H7 (cell line): Measurements from ENCODE around the gene LBX2. TPM values are rescaled to one million over a fixed set of nuclear protein-coding genes. Genes with fewer than 3 reads are reported as not detected.

Source experiments
- DNase-seq: peaks from one replicate; pipeline ENCODE4 v3.0.0; 2012
- H3K27me3 ChIP-seq: 2 replicates; pipeline ENCODE4 v1.6.0; 2011; ENCODE audit warnings: mild to moderate bottlenecking, low read length; ENCODE audit not compliant: control insufficient read depth, insufficient read depth
- H3K36me3 ChIP-seq: replicated peaks from 2 replicates; pipeline ENCODE4 v1.5.1; 2011; ENCODE audit warnings: low read length; ENCODE audit not compliant: control insufficient read depth, insufficient read depth
- H3K4me3 ChIP-seq: 2 replicates; pipeline ENCODE4 v1.5.1; 2011; ENCODE audit warnings: low read depth, mild to moderate bottlenecking, control low read depth, low read length, moderate library complexity; ENCODE audit not compliant: insufficient read depth
- total RNA-seq: library from RNA; depleted of rRNA; stranded (reverse); fragments of >200 nt; shearing (Covaris generic); gene quantifications from 2 replicates; pipeline ENCODE4 v1.2.3, GENCODE V29; 2014; rRNA removed

Gene LBX2, protein sequence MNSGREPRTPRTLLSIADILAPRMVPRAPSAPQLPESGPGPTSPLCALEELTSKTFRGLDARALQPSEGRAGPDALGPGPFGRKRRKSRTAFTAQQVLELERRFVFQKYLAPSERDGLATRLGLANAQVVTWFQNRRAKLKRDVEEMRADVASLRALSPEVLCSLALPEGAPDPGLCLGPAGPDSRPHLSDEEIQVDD
- total RNA-seq, result 0.11 and 0.17 TPM in 2 replicates

DNA sequence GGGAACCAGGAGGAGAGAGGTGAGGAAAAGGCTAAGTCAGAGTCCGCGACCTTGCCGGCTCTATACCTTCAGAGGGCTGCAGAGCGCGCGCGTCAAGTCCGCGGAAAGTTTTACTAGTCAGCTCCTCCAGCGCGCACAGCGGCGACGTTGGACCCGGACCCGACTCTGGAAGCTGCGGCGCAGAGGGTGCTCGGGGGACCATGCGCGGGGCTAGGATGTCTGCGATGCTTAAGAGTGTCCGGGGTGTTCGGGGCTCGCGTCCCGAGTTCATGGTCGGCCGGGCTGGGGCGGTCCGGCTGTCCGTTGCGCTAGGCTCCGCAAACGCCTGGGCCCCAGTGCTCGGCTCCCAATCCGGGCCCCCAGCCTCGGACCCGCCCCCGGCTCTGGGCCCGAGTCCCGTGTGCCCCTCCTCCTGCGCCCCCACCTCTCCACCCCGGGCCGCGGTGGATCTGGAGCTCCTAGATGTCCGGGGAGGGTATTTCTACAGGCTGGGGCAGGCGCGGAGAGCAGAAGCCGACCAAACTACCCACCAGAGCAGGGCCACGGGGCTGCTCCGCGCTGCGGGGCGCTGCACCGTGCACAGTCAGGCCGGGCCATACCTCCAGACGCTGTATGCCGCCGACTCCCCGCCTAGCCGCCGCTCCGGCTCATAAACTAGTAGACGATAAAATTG lies at the start of gene LBX2:
Gene LBX2, minus strand, starts transcription at position 337 of the 673 bp plus-strand sequence. Its CDS starts 66 bp downstream, at position 271.
- peak within 1 kb of the TSS; percentile 40 for H3K4me3 ChIP-seq
- DNase-seq, result peak; percentile 89
- H3K27me3 ChIP-seq, result peaks cover 92% of the 10 kb centered on the region
- H3K36me3 ChIP-seq, result no peaks in the 10 kb centered on the region

DNA sequence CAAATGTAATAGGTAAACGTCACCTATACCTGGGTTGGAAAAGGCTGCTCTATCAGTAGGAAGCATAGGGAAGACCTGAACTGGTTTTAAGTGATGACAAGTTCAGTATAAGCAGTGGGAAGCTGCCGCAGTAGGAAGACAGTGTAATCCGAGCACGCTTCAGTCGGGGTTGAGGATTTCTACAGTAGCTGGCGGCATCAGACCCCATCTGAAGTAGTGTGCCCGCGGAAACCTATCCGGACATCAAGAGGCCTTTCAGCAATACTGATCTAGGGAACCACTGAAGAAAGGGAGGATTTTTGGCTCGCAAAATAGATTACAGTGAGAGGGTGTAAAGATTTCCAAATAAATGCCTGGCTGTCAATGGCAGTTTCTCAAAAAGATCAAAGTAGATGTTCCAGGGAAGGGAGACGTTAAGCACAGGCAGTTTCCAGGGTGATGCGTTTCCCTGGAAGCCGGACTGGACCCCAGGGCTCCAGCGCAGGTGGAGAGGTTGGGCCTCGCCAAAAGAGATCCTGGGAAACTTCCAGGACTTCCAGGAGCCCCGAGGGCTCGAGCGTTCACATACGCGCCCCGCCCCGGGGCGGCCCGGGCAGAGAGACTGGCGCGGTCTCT lies 49.0 kb upstream of the LBX2 start:
- DNase-seq, result peak; percentile 76
- H3K36me3 ChIP-seq, result no peaks in the 10 kb centered on the region
- H3K27me3 ChIP-seq, result peaks cover 68% of the 10 kb centered on the region
- peak overlapping the region; percentile 64 for H3K4me3 ChIP-seq

DNA sequence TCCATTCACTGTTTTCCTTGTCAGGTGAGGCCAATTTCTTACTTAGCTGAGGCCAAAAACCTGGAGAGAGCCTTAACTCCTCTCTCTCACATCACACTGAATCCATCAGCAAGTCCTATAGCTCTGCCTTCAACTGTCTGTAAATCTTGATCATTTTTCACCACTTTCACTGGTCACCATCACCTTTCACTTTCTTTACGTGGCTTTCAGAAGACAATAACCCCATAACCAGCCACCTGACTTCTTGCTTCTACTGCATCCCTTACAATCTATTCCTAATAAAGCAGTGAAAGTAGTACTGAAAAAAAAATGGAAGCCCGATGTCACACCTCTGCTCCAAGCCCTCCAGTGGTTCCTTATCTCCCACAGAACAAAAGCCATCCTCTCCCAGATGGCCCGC lies 46.6 kb upstream of the LBX2 start:
- Histone ChIP-seq H3K27me3 (peaks cover 44% of the 10 kb centered on the region), H3K36me3 (no peaks in the 10 kb centered on the region), H3K4me3 (no peak overlapping the region)
- DNase-seq, result peak; percentile 18

DNA sequence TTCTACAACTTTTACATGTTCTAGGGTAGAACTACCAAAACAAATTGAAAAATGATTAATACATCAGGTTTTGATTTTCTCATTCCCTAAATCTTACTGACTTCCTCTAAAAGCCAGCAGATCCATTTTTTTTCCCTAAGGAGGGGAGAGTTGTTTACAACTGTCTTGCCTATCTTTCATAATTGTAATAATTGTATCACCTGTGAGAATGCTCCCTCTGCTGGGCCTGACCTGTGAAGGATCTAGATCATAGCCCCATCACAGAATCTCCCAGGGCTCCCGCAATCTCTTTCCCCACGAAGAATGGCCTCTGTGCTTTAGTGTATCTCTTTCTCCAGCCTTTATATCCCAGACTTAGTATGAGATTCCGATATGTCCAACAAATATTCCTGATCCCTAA lies 45.2 kb upstream of the LBX2 start:
- no peak for DNase-seq
- H3K36me3 ChIP-seq, result no peaks in the 10 kb centered on the region
- no peak overlapping the region for H3K4me3 ChIP-seq
- H3K27me3 ChIP-seq, result peaks cover 31% of the 10 kb centered on the region

DNA sequence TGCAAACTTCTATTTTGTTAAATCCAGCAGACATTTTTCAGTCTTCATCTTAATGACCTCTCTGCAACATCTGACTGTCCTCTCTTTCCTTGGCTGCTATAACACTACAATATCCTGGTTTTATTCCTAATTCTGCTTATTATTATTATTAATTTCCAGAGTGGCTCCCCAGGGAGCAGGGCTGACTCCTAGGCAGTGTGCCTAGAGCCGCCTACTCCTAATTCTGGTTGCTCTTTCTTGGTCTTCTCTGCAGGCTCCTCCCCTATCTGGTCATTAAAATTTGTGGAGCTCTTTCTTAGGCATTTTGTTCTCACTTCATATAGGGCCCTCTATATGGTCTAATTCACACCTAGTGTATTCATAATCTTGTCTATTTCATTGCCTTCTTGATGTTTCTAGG lies 43.6 kb upstream of the LBX2 start:
- Histone ChIP-seq H3K36me3 (no peaks in the 10 kb centered on the region), H3K4me3 (no peak overlapping the region), H3K27me3 (peaks cover 16% of the 10 kb centered on the region)
- DNase-seq, result no peak

DNA sequence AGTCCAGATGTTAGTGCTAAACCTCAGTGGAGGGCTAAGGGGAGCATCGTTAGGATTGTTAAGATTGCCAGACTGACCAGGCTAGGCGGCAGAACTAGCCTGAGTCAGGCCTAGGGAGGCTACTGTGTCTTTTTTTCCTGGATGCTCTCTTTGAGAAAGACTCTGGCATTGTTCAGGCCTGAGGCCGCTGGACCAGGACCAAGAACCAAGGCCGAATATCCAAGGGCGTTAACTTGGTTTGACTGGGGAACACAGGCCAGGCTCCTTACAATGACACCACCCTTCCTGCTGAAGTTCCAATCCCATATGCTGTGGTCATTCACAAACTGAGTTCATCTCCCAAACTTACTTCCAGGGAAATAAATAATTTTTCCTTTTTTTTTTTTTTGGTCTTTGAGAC lies 40.9 kb upstream of the LBX2 start:
- no peak for DNase-seq
- no peak overlapping the region for H3K4me3 ChIP-seq
- no peaks in the 10 kb centered on the region for H3K36me3 ChIP-seq
- no peaks in the 10 kb centered on the region; the same call in 1 of the 2 replicates for H3K27me3 ChIP-seq

DNA sequence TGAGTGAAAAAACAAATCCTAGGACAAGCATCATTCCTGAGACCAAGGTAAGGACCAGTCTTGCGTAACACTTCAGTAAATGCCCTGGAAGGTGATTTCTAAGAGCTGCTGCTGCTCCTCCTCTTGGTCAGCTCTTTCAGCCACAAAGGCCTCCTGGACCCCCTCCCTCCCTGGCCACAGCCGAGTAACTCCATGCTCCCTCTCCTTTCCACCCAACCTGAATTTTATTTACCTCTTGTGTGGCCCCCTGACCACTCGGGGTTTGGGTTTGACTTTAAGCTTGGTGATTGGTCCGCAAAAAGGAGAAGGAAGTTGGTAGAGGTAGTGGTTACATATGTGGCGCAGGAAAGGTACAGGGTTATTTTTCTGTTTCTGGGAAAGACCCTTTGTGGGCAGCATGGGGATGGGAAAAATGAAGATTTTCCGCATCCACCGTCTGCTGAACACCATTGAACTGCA lies 39.5 kb upstream of the LBX2 start:
- Histone ChIP-seq H3K4me3 (no peak overlapping the region), H3K27me3 (no peaks in the 10 kb centered on the region; the same call in 1 of the 2 replicates), H3K36me3 (no peaks in the 10 kb centered on the region)
- DNase-seq, result peak; percentile 53

DNA sequence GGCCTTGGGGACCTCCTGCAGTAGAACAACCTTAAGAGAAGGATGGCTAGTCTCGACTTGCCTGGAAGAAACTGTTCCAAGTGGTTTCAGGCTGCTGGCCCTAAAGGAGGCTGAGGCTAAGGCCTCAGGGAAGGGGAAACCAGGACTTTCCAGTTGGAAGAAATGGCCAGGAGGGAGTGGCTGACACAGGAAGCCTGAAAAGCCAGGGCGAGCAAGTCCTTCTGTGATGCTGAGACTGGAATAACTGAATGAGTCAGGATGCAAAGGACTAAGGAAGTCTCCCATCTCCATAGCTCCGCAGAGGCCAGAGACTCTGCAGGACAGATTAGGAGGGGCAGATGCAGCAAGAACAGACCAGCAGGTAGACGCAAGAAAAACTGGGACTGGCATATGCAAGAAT lies 37.7 kb upstream of the LBX2 start:
- no peaks in the 10 kb centered on the region; the same call in 1 of the 2 replicates for H3K27me3 ChIP-seq
- H3K4me3 ChIP-seq, result no peak overlapping the region
- peaks cover 4% of the 10 kb centered on the region for H3K36me3 ChIP-seq
- no peak for DNase-seq

DNA sequence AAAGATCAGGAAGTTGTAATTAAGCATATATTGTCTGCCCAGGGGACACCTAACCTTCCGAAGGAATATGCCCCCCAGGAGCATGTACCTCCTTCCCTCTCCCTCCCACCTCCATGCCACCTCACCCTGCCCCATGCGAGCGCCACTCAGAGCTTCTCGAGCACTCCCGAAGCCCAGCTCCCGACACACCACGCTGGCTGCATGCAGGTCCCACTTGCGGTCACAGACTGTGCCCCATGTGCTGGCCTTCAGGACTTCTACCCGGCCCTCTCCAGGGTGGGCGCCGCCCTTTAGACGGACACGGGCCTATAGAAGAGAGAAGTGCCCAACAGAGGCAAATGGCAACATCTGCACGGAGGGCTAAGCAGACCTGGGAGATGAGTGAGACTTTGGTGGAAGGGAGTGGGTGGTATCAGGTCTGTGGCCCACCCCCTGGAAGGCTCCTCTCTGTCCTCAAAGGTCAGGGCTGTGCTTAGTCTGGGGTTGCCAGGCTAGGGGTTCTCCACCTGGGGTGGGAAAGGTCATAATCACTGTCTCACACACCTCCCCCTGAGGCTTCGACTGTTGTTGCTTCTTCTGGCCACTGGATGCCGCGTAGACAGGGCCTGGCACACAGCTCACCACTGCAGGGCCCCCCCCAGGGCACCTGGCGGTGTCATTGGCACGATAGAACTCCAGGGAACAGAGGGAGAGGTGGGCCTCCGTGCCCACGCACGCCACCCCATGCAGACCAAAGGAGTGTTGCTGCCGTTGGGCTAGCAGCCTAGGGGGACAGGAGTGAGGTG lies 37.0 kb upstream of the LBX2 start:
- peak; percentile 33 for DNase-seq
- no peaks in the 10 kb centered on the region; the same call in 1 of the 2 replicates for H3K27me3 ChIP-seq
- H3K36me3 ChIP-seq, result peaks cover 6% of the 10 kb centered on the region
- no peak overlapping the region for H3K4me3 ChIP-seq

DNA sequence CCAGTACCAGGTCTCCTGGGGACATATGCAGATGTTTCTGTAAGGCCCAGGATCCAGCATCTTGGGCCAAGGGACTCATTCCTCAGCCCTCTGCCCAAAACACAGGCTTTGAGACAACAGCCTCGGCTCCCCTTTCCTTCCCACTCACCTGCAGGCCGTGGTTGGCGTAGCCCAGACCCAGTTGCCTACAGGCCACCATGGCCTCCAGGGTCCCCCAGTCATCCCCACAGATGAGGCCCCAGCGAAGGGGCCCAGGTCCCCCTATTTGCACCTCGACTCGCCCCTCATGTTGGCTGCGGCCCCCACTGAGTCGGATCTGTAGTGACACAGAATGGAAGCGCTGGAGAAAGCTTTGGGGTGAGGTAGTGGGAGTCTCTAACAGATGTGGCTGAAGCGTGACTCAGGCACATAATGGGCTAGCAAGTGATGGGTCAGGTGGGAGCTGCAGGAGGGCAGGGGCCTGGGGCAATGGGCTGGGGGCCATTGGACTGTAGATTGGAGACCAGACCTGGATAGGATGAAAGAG lies 36.1 kb upstream of the LBX2 start:
- Histone ChIP-seq H3K27me3 (peaks cover 5% of the 10 kb centered on the region; the same call in 1 of the 2 replicates), H3K4me3 (no peak overlapping the region), H3K36me3 (peaks cover 6% of the 10 kb centered on the region)
- DNase-seq, result no peak

DNA sequence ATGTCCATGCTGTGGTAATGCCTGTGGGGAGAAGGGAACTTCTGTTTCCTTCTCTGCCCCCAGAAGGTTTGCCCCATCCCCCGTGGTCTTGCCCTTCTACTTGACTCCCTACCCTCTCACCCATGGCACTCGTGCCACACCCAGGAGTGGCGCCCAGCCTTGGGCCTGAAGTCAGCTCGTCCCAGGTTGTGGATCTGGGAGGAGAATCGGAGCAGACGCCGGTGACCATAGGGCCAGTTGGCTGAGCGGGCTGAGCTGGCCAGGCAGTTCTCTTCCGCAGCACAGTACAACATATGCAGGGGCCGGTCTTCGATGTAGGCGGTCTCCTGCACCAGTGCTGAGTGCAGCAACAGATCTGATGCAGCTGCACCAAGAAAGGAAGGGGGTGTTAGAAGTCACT lies 35.0 kb upstream of the LBX2 start:
- H3K36me3 ChIP-seq, result peaks cover 6% of the 10 kb centered on the region
- no peak for DNase-seq
- H3K4me3 ChIP-seq, result no peak overlapping the region
- peaks cover 5% of the 10 kb centered on the region; the same call in 1 of the 2 replicates for H3K27me3 ChIP-seq

DNA sequence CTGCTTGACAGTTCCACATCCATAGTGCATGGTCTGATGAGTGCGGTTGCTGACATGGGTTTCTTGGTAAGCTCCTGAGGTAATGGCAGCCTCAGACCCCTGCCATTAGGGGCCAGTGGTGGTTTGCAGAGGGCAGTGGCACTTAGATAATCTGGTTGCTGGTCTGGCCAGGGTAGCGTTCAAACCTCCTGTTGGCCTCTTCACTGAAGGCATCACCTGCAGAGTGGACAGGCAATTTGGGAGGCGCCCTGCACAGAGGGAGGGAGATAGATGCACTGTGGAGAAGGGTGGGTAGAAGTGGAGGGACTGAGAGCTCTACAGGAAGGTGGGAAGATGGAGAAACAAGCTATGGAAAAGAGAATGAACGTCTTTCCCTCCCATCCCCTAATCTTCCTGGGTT lies 34.1 kb upstream of the LBX2 start:
- no peak overlapping the region for H3K4me3 ChIP-seq
- DNase-seq, result no peak
- H3K36me3 ChIP-seq, result peaks cover 6% of the 10 kb centered on the region
- H3K27me3 ChIP-seq, result peaks cover 5% of the 10 kb centered on the region; the same call in 1 of the 2 replicates

DNA sequence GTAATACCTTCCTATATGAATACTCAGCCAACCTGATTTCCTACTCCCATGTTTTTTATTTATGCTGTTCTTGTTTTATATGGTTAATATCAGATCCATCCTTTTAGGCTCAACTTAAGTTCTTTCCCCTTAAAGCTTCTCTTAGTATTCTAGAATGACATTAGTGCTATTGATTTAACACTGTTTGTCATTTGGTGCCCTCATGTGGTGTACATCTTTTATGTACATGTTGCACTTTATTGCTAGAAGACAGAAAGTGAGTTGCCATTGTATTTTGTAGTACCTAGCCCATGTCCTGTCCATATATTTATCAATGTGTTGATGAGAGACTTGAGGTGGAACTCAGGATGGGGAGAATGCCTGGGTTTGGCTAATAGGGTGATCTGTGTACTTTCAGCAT lies 32.8 kb upstream of the LBX2 start:
- Histone ChIP-seq H3K27me3 (peaks cover 5% of the 10 kb centered on the region; the same call in 1 of the 2 replicates), H3K36me3 (peaks cover 14% of the 10 kb centered on the region), H3K4me3 (no peak overlapping the region)
- DNase-seq, result no peak

DNA sequence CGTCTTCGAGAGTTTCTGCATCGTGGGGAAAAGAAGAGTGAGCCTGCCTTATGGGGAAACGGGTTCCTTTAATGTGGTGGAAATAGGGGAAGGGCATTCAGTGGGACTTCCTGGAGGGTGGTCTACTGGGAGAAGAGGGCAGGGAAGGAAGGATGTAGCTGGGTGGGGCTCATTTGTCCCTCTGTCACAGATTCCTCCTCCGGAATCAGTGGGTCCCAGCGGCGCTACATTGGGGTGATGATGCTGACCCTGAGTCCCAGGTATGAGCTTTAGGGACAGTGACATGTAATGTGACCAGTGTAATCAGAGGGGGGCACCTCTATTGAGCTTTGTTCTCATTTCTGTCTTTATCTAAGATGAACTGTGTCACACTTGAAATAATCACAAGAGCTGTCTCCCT lies 32.3 kb upstream of the LBX2 start:
- no peak for DNase-seq

More for the DNA sequence above, 32.3 kb upstream of the LBX2 start:
- Histone ChIP-seq H3K4me3 (no peak overlapping the region), H3K27me3 (peaks cover 5% of the 10 kb centered on the region; the same call in 1 of the 2 replicates), H3K36me3 (peaks cover 20% of the 10 kb centered on the region)
